ENCODE data around the gene TPST2. TPM values are rescaled to one million over a fixed set of nuclear protein-coding genes. Genes with fewer than 3 reads are reported as not detected.

TPST2 gene
- total RNA-seq, 1 experiment from 2014 or later: 8.2 TPM

GRCh38 chr22:26559961-26560575 is 29.9 kb downstream of the TPST2 start:
- H3K27me3 ChIP-seq (replicated peaks; ENCODE audit: insufficient read depth, low read depth, low read length, poor library complexity): no peaks in the 10 kb centered on the region
- ChIA-PET CTCF (no interaction called here), POLR2A (ENCODE audit: low non-redundant PET) (no interaction called here)
- no TSS peak for BruUV-seq (replicated peaks)
- H3K36me3 ChIP-seq (ENCODE audit: insufficient read depth, low read length, poor library complexity, severe bottlenecking): no peaks in the 10 kb centered on the region
- H3K4me1 ChIP-seq (ENCODE audit: insufficient read depth, low read length, poor library complexity, severe bottlenecking): no peaks in the 10 kb centered on the region
- intact Hi-C loops (cut with micrococcal nuclease; ENCODE audit: unreplicated experiment): no loop called here
- H3K27ac ChIP-seq (ENCODE audit: low read depth, low read length, poor library complexity, severe bottlenecking): no peak overlapping the region
- TF ChIP-seq CTCF (conservative IDR thresholded peaks at IDR 0.05; ENCODE audit: low read depth, low read length) (no peak), EZH2 (IDR thresholded peaks at IDR 0.05; ENCODE audit: borderline replicate concordance, low read depth, low read length, poor library complexity, severe bottlenecking) (no peak)
- DNase-seq (ENCODE audit: low spot score): no peak
- no peaks in the 10 kb centered on the region for H3K9me3 ChIP-seq (ENCODE audit: low read depth, low read length, poor library complexity, severe bottlenecking)
- H3K4me3 ChIP-seq (ENCODE audit: low read depth, low read length, poor library complexity, severe bottlenecking): no peak overlapping the region

- CTCF ChIA-PET: no interaction called here
- Histone ChIP-seq H3K27me3 (replicated peaks; ENCODE audit: insufficient read depth, low read depth, low read length, poor library complexity) (no peaks in the 10 kb centered on the region), H3K9me3 (ENCODE audit: low read depth, low read length, poor library complexity, severe bottlenecking) (no peaks in the 10 kb centered on the region), H3K27ac (ENCODE audit: low read depth, low read length, poor library complexity, severe bottlenecking) (no peak overlapping the region), H3K36me3 (ENCODE audit: insufficient read depth, low read length, poor library complexity, severe bottlenecking) (no peaks in the 10 kb centered on the region), H3K4me3 (ENCODE audit: low read depth, low read length, poor library complexity, severe bottlenecking) (no peak overlapping the region), H3K4me1 (ENCODE audit: insufficient read depth, low read length, poor library complexity, severe bottlenecking) (no peaks in the 10 kb centered on the region)
- intact Hi-C loops (cut with micrococcal nuclease; ENCODE audit: unreplicated experiment): no loop called here
- DNase-seq (ENCODE audit: low spot score): no peak
- BruUV-seq (replicated peaks): no TSS peak
- no peak for TF ChIP-seq CTCF (conservative IDR thresholded peaks at IDR 0.05; ENCODE audit: low read depth, low read length)
- TF ChIP-seq EZH2 (IDR thresholded peaks at IDR 0.05; ENCODE audit: borderline replicate concordance, low read depth, low read length, poor library complexity, severe bottlenecking): no peak
- POLR2A ChIA-PET (ENCODE audit: low non-redundant PET): no interaction called here
These were observed 31.6 kb downstream of the TPST2 start for GRCh38 chr22:26558248-26558895.

- intact Hi-C loops (cut with micrococcal nuclease; ENCODE audit: unreplicated experiment): no loop called here
- H3K27ac ChIP-seq (ENCODE audit: low read depth, low read length, poor library complexity, severe bottlenecking): no peak overlapping the region
- H3K9me3 ChIP-seq (ENCODE audit: low read depth, low read length, poor library complexity, severe bottlenecking): no peaks in the 10 kb centered on the region
- no peaks in the 10 kb centered on the region for H3K27me3 ChIP-seq (replicated peaks; ENCODE audit: insufficient read depth, low read depth, low read length, poor library complexity)
- no peak for DNase-seq (ENCODE audit: low spot score)
- no peak overlapping the region for H3K4me3 ChIP-seq (ENCODE audit: low read depth, low read length, poor library complexity, severe bottlenecking)
- CTCF ChIA-PET: no interaction called here
- TF ChIP-seq EZH2 (IDR thresholded peaks at IDR 0.05; ENCODE audit: borderline replicate concordance, low read depth, low read length, poor library complexity, severe bottlenecking): no peak
- TF ChIP-seq CTCF (conservative IDR thresholded peaks at IDR 0.05; ENCODE audit: low read depth, low read length): no peak
- POLR2A ChIA-PET (ENCODE audit: low non-redundant PET): no interaction called here
- no TSS peak for BruUV-seq (replicated peaks)
- H3K36me3 ChIP-seq (ENCODE audit: insufficient read depth, low read length, poor library complexity, severe bottlenecking): no peaks in the 10 kb centered on the region
- peaks cover 3% of the 10 kb centered on the region for H3K4me1 ChIP-seq (ENCODE audit: insufficient read depth, low read length, poor library complexity, severe bottlenecking)
These were observed 33.0 kb downstream of the TPST2 start for GRCh38 chr22:26556904-26557303.

Measured in A673 (cell line).